HEK293 (cell line): Measurements from ENCODE around the gene TPD52L2.
A peak's percentile ranks its signal among the peaks of the same experiment; 100 is the strongest.

Source experiments
- EGR2 ChIP-seq: fragments of 450-650 bp; formaldehyde crosslinking; IDR thresholded peaks from 2 replicates; pipeline ENCODE4 v1.5.1; 2016; ENCODE audit warnings: low read depth, missing biosample characterization, missing genetic modification characterization
- KLF8 ChIP-seq: fragments of 450-650 bp; formaldehyde crosslinking; IDR thresholded peaks from 2 replicates; pipeline ENCODE4 v1.5.1; 2016; ENCODE audit warnings: missing biosample characterization, missing genetic modification characterization
- MYNN ChIP-seq: fragments of 450-650 bp; formaldehyde crosslinking; IDR thresholded peaks from 2 replicates; pipeline ENCODE4 v1.5.1; 2016; ENCODE audit warnings: missing biosample characterization, missing genetic modification characterization, borderline replicate concordance
- OSR2 ChIP-seq: fragments of 450-650 bp; formaldehyde crosslinking; IDR thresholded peaks from 2 replicates; pipeline ENCODE4 v1.5.1; 2016; ENCODE audit warnings: missing biosample characterization, missing genetic modification characterization
- RBAK ChIP-seq: fragments of 450-650 bp; formaldehyde crosslinking; IDR thresholded peaks from 2 replicates; pipeline ENCODE4 v1.5.1; 2016; ENCODE audit warnings: missing biosample characterization, missing genetic modification characterization
- SALL2 ChIP-seq: fragments of 450-650 bp; formaldehyde crosslinking; IDR thresholded peaks from 2 replicates; pipeline ENCODE4 v1.5.0; 2017; ENCODE audit warnings: missing biosample characterization, mild to moderate bottlenecking, missing genetic modification characterization, borderline replicate concordance
- SCRT2 ChIP-seq: fragments of 450-650 bp; formaldehyde crosslinking; IDR thresholded peaks from 2 replicates; pipeline ENCODE4 v1.5.1; 2016; ENCODE audit warnings: missing biosample characterization, missing genetic modification characterization
- SP2 ChIP-seq: fragments of 450-650 bp; formaldehyde crosslinking; IDR thresholded peaks from 2 replicates; pipeline ENCODE4 v1.5.1; 2016; ENCODE audit warnings: missing biosample characterization, missing genetic modification characterization
- TCF7L2 ChIP-seq: IDR thresholded peaks from 2 replicates; pipeline ENCODE4 v1.6.1; 2011; ENCODE audit warnings: low read depth, mild to moderate bottlenecking, inconsistent platforms, low read length, moderate library complexity, borderline replicate concordance
- YY1 ChIP-seq: fragments of 450-650 bp; formaldehyde crosslinking; IDR thresholded peaks from 2 replicates; pipeline ENCODE4 v1.5.1; 2018; ENCODE audit warnings: missing biosample characterization, missing genetic modification characterization
- ZBTB7A ChIP-seq: fragments of 450-650 bp; formaldehyde crosslinking; IDR thresholded peaks from 2 replicates; pipeline ENCODE4 v1.5.1; 2016; ENCODE audit warnings: low read depth, missing biosample characterization, missing genetic modification characterization
- ZEB2 ChIP-seq: fragments of 450-650 bp; formaldehyde crosslinking; IDR thresholded peaks from 2 replicates; pipeline ENCODE4 v1.5.1; 2016; ENCODE audit warnings: missing biosample characterization, missing genetic modification characterization
- ZFP3 ChIP-seq: fragments of 450-650 bp; formaldehyde crosslinking; IDR thresholded peaks from 2 replicates; pipeline ENCODE4 v1.5.1; 2016; ENCODE audit warnings: low read depth, missing biosample characterization, missing genetic modification characterization
- ZFP69B ChIP-seq: fragments of 450-650 bp; formaldehyde crosslinking; IDR thresholded peaks from 2 replicates; pipeline ENCODE4 v1.5.1; 2016; ENCODE audit warnings: missing biosample characterization, missing genetic modification characterization
- ZNF10 ChIP-seq: fragments of 450-650 bp; formaldehyde crosslinking; IDR thresholded peaks from 2 replicates; pipeline ENCODE4 v1.5.1; 2017; ENCODE audit warnings: missing biosample characterization, missing genetic modification characterization
- ZNF146 ChIP-seq: fragments of 450-650 bp; formaldehyde crosslinking; IDR thresholded peaks from 2 replicates; pipeline ENCODE4 v1.5.1; 2016; ENCODE audit warnings: missing biosample characterization, missing genetic modification characterization
- ZNF169 ChIP-seq: fragments of 450-650 bp; formaldehyde crosslinking; IDR thresholded peaks from 2 replicates; pipeline ENCODE4 v1.5.1; 2016; ENCODE audit warnings: missing biosample characterization, missing genetic modification characterization
- ZNF202 ChIP-seq: fragments of 450-650 bp; formaldehyde crosslinking; IDR thresholded peaks from 2 replicates; pipeline ENCODE4 v1.5.1; 2016; ENCODE audit warnings: missing biosample characterization, missing genetic modification characterization, borderline replicate concordance
- ZNF274 ChIP-seq, 2 experiments: fragments of 200-500 bp in 1 of 2; fragments of 450-650 bp in 1 of 2; sonication (Bioruptor generic) in 1 of 2; formaldehyde crosslinking in 1 of 2; IDR thresholded peaks; 2 replicates each; pipeline versions ENCODE4 v1.5.1 to v1.6.1; 2014 to 2016; ENCODE audit warnings: borderline replicate concordance in 1 of 2, inconsistent platforms in 1 of 2, low read length in 1 of 2, missing biosample characterization in 1 of 2, missing genetic modification characterization in 1 of 2
- ZNF302 ChIP-seq: fragments of 450-650 bp; formaldehyde crosslinking; IDR thresholded peaks from 2 replicates; pipeline ENCODE4 v1.5.1; 2016; ENCODE audit warnings: missing biosample characterization, missing genetic modification characterization, low read depth
- ZNF354C ChIP-seq: fragments of 450-650 bp; formaldehyde crosslinking; IDR thresholded peaks from 2 replicates; pipeline ENCODE4 v1.5.1; 2016; ENCODE audit warnings: missing biosample characterization, missing genetic modification characterization, low read depth, borderline replicate concordance
- ZNF433 ChIP-seq: fragments of 450-650 bp; formaldehyde crosslinking; IDR thresholded peaks from 2 replicates; pipeline ENCODE4 v1.5.1; 2016; ENCODE audit warnings: missing biosample characterization, missing genetic modification characterization, low read depth
- ZNF514 ChIP-seq: fragments of 450-650 bp; formaldehyde crosslinking; IDR thresholded peaks from 2 replicates; pipeline ENCODE4 v1.5.1; 2016; ENCODE audit warnings: missing biosample characterization, missing genetic modification characterization
- ZNF530 ChIP-seq: fragments of 450-650 bp; formaldehyde crosslinking; IDR thresholded peaks from 2 replicates; pipeline ENCODE4 v1.5.1; 2016; ENCODE audit warnings: low read depth, missing biosample characterization, missing genetic modification characterization
- ZNF549 ChIP-seq: fragments of 450-650 bp; IDR thresholded peaks from 2 replicates; pipeline ENCODE4 v1.5.1; 2018; ENCODE audit warnings: missing biosample characterization, missing genetic modification characterization, mild to moderate bottlenecking, inconsistent platforms, moderate library complexity
- ZNF610 ChIP-seq: fragments of 450-650 bp; formaldehyde crosslinking; IDR thresholded peaks from 2 replicates; pipeline ENCODE4 v1.5.1; 2016; ENCODE audit warnings: missing biosample characterization, missing genetic modification characterization, borderline replicate concordance
- ZNF654 ChIP-seq: fragments of 450-650 bp; formaldehyde crosslinking; IDR thresholded peaks from 2 replicates; pipeline ENCODE4 v1.5.1; 2016; ENCODE audit warnings: low read depth, missing biosample characterization, missing genetic modification characterization
- ZNF658 ChIP-seq: fragments of 450-650 bp; formaldehyde crosslinking; IDR thresholded peaks from 2 replicates; pipeline ENCODE4; 2016; ENCODE audit warnings: missing biosample characterization, missing genetic modification characterization
- ZNF707 ChIP-seq: fragments of 450-650 bp; formaldehyde crosslinking; IDR thresholded peaks from 2 replicates; pipeline ENCODE4 v1.5.1; 2016; ENCODE audit warnings: missing biosample characterization, missing genetic modification characterization
- TF ChIP-seq, protein P1 (sequence below): fragments of 450-650 bp; formaldehyde crosslinking; IDR thresholded peaks from 2 replicates; pipeline ENCODE4 v1.5.1; 2016; ENCODE audit warnings: missing biosample characterization, missing genetic modification characterization, borderline replicate concordance
- TF ChIP-seq, protein P2 (sequence below): sonication (generic); formaldehyde crosslinking; IDR thresholded peaks from 2 replicates; pipeline ENCODE4 v1.8.1; 2022; ENCODE audit warnings: mild to moderate bottlenecking, moderate library complexity, missing genetic modification reagents
- TF ChIP-seq, protein P3 (sequence below): fragments of 450-650 bp; formaldehyde crosslinking; IDR thresholded peaks from 2 replicates; pipeline ENCODE4 v1.5.1; 2016; ENCODE audit warnings: missing biosample characterization, missing genetic modification characterization
- TF ChIP-seq, protein P4 (sequence below): fragments of 450-650 bp; formaldehyde crosslinking; IDR thresholded peaks from 2 replicates; pipeline ENCODE4 v1.5.1; 2016; ENCODE audit warnings: missing biosample characterization, missing genetic modification characterization, low read depth

TPD52L2 gene

DNA sequence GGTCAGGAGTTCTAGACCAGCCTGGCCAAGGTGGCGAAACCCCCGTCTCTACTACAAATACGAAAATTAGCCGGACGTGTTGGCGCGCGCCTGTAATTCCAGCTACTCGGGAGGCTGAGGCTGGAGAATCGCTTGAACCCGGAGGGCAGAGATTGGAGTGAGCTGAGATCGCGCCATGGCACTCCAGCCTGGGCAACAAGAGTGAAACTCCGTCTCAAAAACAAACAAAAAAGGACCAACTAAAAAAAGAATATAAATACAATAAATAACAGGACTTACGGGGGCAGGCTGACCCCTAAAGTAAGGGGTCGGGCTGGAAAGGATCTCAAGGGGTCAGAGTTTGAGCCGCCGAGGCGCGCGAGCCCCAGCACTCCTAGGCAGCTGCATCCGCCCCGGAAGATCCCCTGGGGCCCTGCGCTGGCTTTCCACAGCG is 509 bp upstream of the TPD52L2 start (continued):
- TF ChIP-seq KLF8 (tag by site-specific recombination) (no peak), TCF7L2 (no peak), ZNF530 (no peak), ZNF654 (tag by site-specific recombination) (no peak), OSR2 (tag by site-specific recombination) (no peak), ZNF146 (tag by site-specific recombination) (no peak), SP2 (tag by site-specific recombination) (no peak), ZNF202 (no peak), ZNF302 (tag by site-specific recombination) (no peak), ZNF354C (tag by site-specific recombination) (no peak), RBAK (tag by site-specific recombination) (no peak), MYNN (tag by site-specific recombination) (no peak), ZNF169 (tag by site-specific recombination) (no peak), ZNF707 (tag by site-specific recombination) (no peak), ZNF433 (tag by site-specific recombination) (no peak), ZNF274 (IDR thresholded peaks at IDR 0.05; ENCODE audit: low read length) (no peak), ZNF274 (tag by site-specific recombination; IDR thresholded peaks at IDR 0.05; ENCODE audit: borderline replicate concordance) (no peak), ZFP69B (tag by site-specific recombination) (no peak), ZFP3 (peak; percentile 85), ZNF514 (no peak), ZNF10 (tag by site-specific recombination) (no peak; the same call in 1 of the 2 replicates), SALL2 (no peak), YY1 (tag by site-specific recombination) (peak; percentile 75; the same call in 1 of the 2 replicates), SCRT2 (tag by site-specific recombination) (no peak), ZNF610 (tag by site-specific recombination) (no peak; the same call in 1 of the 2 replicates), ZBTB7A (tag by site-specific recombination) (peak; percentile 54; the same call in 1 of the 2 replicates), EGR2 (tag by site-specific recombination) (no peak), ZEB2 (tag by site-specific recombination) (no peak), ZNF658 (tag by site-specific recombination) (no peak), ZNF549 (tag by site-specific recombination) (no peak)
- TF ChIP-seq, protein P1, sequence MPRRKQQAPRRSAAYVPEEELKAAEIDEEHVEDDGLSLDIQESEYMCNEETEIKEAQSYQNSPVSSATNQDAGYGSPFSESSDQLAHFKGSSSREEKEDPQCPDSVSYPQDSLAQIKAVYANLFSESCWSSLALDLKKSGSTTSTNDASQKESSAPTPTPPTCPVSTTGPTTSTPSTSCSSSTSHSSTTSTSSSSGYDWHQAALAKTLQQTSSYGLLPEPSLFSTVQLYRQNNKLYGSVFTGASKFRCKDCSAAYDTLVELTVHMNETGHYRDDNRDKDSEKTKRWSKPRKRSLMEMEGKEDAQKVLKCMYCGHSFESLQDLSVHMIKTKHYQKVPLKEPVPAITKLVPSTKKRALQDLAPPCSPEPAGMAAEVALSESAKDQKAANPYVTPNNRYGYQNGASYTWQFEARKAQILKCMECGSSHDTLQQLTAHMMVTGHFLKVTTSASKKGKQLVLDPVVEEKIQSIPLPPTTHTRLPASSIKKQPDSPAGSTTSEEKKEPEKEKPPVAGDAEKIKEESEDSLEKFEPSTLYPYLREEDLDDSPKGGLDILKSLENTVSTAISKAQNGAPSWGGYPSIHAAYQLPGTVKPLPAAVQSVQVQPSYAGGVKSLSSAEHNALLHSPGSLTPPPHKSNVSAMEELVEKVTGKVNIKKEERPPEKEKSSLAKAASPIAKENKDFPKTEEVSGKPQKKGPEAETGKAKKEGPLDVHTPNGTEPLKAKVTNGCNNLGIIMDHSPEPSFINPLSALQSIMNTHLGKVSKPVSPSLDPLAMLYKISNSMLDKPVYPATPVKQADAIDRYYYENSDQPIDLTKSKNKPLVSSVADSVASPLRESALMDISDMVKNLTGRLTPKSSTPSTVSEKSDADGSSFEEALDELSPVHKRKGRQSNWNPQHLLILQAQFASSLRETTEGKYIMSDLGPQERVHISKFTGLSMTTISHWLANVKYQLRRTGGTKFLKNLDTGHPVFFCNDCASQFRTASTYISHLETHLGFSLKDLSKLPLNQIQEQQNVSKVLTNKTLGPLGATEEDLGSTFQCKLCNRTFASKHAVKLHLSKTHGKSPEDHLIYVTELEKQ = no peak
- TF ChIP-seq, protein P2, sequence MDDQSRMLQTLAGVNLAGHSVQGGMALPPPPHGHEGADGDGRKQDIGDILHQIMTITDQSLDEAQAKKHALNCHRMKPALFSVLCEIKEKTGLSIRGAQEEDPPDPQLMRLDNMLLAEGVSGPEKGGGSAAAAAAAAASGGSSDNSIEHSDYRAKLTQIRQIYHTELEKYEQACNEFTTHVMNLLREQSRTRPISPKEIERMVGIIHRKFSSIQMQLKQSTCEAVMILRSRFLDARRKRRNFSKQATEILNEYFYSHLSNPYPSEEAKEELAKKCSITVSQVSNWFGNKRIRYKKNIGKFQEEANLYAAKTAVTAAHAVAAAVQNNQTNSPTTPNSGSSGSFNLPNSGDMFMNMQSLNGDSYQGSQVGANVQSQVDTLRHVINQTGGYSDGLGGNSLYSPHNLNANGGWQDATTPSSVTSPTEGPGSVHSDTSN (CRISPR knock-in tag) = no peak
- TF ChIP-seq, protein P3, sequence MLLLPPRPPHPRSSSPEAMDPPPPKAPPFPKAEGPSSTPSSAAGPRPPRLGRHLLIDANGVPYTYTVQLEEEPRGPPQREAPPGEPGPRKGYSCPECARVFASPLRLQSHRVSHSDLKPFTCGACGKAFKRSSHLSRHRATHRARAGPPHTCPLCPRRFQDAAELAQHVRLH (tag by site-specific recombination) = peak; percentile 39; the same call in 1 of the 2 replicates
- TF ChIP-seq, protein P4, sequence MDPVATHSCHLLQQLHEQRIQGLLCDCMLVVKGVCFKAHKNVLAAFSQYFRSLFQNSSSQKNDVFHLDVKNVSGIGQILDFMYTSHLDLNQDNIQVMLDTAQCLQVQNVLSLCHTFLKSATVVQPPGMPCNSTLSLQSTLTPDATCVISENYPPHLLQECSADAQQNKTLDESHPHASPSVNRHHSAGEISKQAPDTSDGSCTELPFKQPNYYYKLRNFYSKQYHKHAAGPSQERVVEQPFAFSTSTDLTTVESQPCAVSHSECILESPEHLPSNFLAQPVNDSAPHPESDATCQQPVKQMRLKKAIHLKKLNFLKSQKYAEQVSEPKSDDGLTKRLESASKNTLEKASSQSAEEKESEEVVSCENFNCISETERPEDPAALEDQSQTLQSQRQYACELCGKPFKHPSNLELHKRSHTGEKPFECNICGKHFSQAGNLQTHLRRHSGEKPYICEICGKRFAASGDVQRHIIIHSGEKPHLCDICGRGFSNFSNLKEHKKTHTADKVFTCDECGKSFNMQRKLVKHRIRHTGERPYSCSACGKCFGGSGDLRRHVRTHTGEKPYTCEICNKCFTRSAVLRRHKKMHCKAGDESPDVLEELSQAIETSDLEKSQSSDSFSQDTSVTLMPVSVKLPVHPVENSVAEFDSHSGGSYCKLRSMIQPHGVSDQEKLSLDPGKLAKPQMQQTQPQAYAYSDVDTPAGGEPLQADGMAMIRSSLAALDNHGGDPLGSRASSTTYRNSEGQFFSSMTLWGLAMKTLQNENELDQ (tag by site-specific recombination) = no peak
